ENCODE measurements around the gene ARHGEF26.

ARHGEF26 gene

DNA sequence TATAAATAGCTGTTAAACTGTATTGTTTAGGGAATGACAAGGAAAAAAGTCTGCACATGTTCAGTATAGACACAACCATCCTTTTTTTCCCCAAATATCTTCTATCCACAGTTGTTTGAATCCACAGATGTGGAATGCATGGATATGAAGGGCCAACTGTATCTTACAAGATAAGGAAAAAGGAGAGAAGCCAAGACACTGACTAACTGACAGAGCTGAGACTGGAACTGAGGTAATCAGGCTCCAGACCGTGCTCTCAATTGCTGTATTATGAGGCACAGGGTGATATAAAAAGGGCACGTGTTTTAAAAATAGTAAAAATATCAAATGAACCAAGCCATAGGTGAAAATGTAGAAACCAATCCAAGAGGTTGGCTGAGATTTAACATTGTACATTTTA is 154.1 kb downstream of the ARHGEF26 start:
- no peak for DNase-seq

DNA sequence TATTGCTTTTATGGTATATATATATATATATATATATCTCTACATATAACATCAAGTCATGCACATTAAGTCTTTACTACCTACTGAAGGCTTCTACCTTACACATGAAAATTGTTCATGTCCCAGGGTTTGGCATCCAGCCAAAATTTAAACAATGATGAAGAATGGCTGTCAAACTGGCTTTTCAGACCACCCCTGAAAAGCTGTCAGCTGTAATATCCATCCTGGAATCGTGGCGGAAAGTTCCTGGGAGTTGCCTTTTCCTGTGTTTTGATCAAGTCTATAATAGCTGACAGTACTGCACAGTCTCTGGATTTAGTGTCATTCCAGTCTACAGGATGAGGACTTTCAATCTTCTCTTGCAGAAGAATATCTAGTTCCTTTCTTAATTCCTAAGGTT is 154.8 kb downstream of the ARHGEF26 start:
- DNase-seq: no peak

DNA sequence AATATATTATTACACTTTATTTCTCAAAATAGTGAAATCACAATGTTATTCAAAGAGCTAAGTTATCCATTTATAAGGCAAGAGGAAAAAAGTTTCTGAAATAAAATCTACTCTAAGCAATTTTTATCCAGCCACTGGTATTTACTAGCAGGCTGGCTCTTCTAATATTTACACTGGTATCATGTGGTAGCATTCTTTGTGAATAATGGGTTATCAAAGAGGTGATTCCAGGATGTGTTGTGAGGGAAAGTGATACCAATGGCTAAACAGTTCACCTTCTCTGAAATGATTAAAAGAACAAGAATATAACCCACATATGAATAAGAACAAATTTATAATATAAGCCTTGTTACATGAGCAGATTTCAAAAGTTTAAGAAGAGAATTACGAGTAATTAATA is 159.0 kb downstream of the ARHGEF26 start:
- no peak for DNase-seq

DNA sequence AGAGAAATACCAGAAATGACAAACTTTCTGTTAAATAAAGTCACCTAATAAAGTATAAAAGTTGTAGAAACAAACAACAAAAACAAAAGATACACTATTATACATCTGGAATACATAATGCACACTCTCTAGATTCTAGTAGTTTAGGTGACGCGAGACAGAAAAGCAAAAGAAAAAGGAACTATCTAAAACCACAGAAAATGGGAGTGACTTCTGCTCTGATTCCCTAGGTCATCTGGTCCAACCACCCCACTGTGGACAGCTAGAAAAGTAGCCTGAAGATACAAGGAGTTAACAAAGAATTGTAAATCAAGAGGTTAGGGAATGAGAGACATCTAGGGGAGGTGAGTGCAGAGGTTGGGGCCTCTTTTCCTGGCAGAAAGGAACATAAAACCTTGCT is 164.0 kb downstream of the ARHGEF26 start:
- DNase-seq: no peak

DNA sequence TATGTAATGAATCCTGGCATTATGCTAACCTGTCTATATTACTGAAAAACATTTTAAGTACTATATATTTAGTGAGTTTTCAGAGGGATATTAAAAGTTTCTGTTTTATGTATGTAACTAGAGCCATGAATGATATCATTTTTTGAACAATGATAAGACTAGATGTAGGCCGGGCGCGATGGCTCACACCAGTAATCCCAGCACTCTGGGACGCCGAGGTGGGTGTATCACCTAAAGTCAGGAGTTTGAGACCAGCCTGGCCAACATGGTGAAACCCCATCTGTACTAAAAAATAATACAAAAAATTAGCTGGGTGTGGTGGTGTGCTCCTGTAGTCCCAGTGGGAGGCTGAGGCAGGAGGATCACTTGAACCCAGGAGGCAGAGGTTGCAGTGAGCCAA is 169.0 kb downstream of the ARHGEF26 start:
- DNase-seq: no peak

DNA sequence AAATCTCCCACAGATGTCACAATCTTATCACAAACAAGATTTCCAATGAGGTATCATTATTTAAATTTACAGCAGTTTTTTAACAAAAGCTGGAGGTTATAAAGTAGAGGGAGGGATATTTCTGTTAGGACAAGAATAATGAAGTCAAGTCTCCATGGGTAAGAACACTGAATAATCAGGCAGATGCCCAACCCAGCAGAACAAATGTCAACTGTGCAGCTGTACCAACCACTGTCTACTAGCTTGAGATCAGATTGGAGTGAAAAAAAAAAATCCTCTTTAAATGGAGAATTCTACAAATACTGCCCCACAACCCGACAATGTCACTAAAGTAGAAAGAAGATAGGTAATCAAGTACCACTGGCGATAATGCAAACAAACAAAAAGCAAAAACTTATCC is 172.8 kb downstream of the ARHGEF26 start:
- DNase-seq: no peak

DNA sequence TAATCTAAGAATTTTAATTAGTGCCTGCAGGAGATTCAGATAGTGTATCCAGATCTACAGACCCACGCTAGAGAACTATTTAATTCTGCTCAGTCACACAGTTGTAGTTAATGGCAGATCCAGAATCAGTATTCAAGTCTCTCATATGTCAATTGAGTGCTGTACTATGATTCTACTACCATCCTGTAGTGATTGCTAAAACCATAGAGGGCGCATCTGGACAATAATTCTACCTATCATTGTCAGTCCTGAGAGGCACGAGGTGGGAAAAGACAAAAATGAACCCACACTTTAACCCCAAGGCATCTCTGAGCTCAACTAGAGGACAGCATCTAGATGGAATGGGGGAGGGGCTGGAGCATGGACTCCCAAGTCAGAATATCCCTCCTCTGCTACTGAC is 180.4 kb downstream of the ARHGEF26 start:
- no peak for DNase-seq

DNA sequence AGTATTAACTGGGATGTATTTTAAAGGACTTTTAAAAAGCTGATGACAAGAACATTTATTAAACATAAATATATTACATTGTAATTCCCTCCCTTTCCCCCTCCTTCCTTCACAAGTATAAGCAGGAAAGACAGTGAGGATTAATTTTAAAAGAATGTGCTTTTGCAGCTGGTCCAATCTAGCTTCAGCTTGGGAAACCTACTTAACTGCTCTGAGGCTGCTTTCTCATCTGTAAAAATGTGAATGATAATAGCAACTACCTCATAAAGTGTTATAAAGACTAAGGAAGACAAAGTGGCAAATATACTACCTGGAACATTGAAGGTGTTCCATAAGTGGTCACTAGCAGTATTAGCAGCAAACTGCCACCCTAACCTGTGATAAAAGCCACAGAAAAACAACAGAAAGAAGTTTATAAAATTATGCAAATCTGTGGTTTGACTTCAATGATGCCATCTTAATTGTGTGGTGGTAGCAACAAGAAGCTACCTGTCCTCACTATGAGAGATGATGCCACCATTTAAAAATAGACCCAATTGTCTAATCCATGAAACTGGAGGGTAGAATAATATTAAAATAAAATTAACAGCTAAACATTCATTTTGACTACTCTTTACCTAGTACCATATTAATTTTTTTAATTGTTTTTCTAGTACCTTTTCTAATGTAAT is 183.1 kb downstream of the ARHGEF26 start:
- DNase-seq: no peak

DNA sequence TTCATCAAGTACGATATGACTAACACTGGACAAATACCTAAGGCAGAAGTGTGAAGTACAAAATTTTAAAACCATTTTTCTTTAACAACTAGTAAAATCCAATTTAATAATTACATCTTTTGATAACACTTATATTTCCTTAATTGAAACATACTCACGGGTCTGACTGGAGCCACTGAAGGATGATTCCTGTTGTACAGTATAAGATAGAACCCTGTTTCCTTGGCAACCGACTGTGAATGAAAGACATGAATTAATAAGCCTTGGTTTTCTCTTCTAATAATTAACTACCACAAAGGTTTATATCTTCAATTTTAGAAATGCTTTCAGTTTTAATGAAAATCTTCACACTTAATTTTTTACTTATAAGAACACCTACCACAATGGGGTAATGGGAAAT is 183.7 kb downstream of the ARHGEF26 start:
- no peak for DNase-seq

DNA sequence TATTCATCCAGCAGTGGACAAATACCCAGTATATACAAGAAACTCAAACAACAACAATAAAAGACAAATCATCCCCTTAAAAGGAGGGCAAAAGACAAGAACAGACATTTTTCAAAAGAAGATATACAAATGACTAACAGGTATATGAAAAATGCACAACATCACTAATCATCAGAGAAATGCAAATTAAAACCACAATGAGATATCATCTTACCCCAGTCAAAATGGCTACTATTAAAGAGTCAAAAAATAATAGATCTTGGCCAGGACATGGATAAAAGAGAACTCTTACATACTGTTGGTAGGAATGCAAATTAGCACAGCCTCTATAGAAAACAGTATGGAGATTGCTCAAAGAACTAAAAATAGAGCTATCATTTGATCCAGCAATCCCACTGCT is 186.2 kb downstream of the ARHGEF26 start:
- no peak for DNase-seq
